ENCODE measurements around the gene CDIPT.

Gene CDIPT

GRCh38 chr16:29899516-29900101 lies 36.6 kb upstream of the CDIPT start, which contains the start of gene SEZ6L2:
Gene SEZ6L2 (minus strand): TSS chr16:29899550. CDS start chr16:29899019, 531 bp downstream.
- Histone ChIP-seq H3K4me3 (ENCODE audit: severe bottlenecking) (peak within 1 kb of the TSS; percentile 42), H3K27me3 (ENCODE audit: insufficient read depth, poor library complexity, severe bottlenecking) (no peaks in the 10 kb centered on the region), H3K36me3 (ENCODE audit: low read depth) (no peaks in the 10 kb centered on the region), H3K9me3 (ENCODE audit: severe bottlenecking) (no peaks in the 10 kb centered on the region), H3K27ac (ENCODE audit: poor library complexity, severe bottlenecking) (peak within 1 kb of the TSS; percentile 60), H3K4me1 (ENCODE audit: insufficient read depth, poor library complexity, severe bottlenecking) (no peaks in the 10 kb centered on the region)
- ATAC-seq (ENCODE audit: low read depth) (peak; percentile 83), DNase-seq (ENCODE audit: low spot score) (peak; percentile 92)
- TF ChIP-seq CTCF (IDR thresholded peaks at IDR 0.05; ENCODE audit: poor library complexity, severe bottlenecking): no peak

- peak; percentile 60 for ATAC-seq (ENCODE audit: low read depth)
- no peaks in the 10 kb centered on the region for H3K4me1 ChIP-seq (ENCODE audit: insufficient read depth, poor library complexity, severe bottlenecking)
- TF ChIP-seq CTCF (IDR thresholded peaks at IDR 0.05; ENCODE audit: poor library complexity, severe bottlenecking): no peak
- H3K27ac ChIP-seq (ENCODE audit: poor library complexity, severe bottlenecking): peak overlapping the region; percentile 60
- no peak for DNase-seq (ENCODE audit: low spot score)
- no peaks in the 10 kb centered on the region for H3K9me3 ChIP-seq (ENCODE audit: severe bottlenecking)
- peak overlapping the region; percentile 42 for H3K4me3 ChIP-seq (ENCODE audit: severe bottlenecking)
- no peaks in the 10 kb centered on the region for H3K27me3 ChIP-seq (ENCODE audit: insufficient read depth, poor library complexity, severe bottlenecking)
- no peaks in the 10 kb centered on the region for H3K36me3 ChIP-seq (ENCODE audit: low read depth)
These were observed 35.9 kb upstream of the CDIPT start for GRCh38 chr16:29898804-29899515.

- ATAC-seq (ENCODE audit: low read depth): no peak
- H3K27ac ChIP-seq (ENCODE audit: poor library complexity, severe bottlenecking): peak overlapping the region; percentile 60
- no peak for TF ChIP-seq CTCF (IDR thresholded peaks at IDR 0.05; ENCODE audit: poor library complexity, severe bottlenecking)
- DNase-seq (ENCODE audit: low spot score): no peak
- H3K9me3 ChIP-seq (ENCODE audit: severe bottlenecking): no peaks in the 10 kb centered on the region
- no peaks in the 10 kb centered on the region for H3K36me3 ChIP-seq (ENCODE audit: low read depth)
- H3K27me3 ChIP-seq (ENCODE audit: insufficient read depth, poor library complexity, severe bottlenecking): no peaks in the 10 kb centered on the region
- no peaks in the 10 kb centered on the region for H3K4me1 ChIP-seq (ENCODE audit: insufficient read depth, poor library complexity, severe bottlenecking)
- H3K4me3 ChIP-seq (ENCODE audit: severe bottlenecking): peak overlapping the region; percentile 42
These were observed 35.2 kb upstream of the CDIPT start for GRCh38 chr16:29898135-29898803.

GRCh38 chr16:29897333-29897732 lies 34.3 kb upstream of the CDIPT start:
- Histone ChIP-seq H3K27me3 (ENCODE audit: insufficient read depth, poor library complexity, severe bottlenecking) (no peaks in the 10 kb centered on the region), H3K4me1 (ENCODE audit: insufficient read depth, poor library complexity, severe bottlenecking) (no peaks in the 10 kb centered on the region), H3K9me3 (ENCODE audit: severe bottlenecking) (no peaks in the 10 kb centered on the region), H3K27ac (ENCODE audit: poor library complexity, severe bottlenecking) (no peak overlapping the region), H3K36me3 (ENCODE audit: low read depth) (no peaks in the 10 kb centered on the region), H3K4me3 (ENCODE audit: severe bottlenecking) (no peak overlapping the region)
- no peak for TF ChIP-seq CTCF (IDR thresholded peaks at IDR 0.05; ENCODE audit: poor library complexity, severe bottlenecking)
- no peak for ATAC-seq (ENCODE audit: low read depth)
- no peak for DNase-seq (ENCODE audit: low spot score)
